Loucy (cell line): Measurements from ENCODE around the gene ROBO1.

Experiments used
- EZH2phosphoT487 ChIP-seq: fragments of 200-600 bp; IDR thresholded peaks from 2 replicates; pipeline ENCODE4 v1.6.1; 2018; ENCODE audit warnings: antibody characterized with exemption, mild to moderate bottlenecking, moderate library complexity, borderline replicate concordance
- TF ChIP-seq, protein P1 (sequence below): fragments of 200-600 bp; sonication (generic); conservative IDR thresholded peaks from 2 replicates; pipeline ENCODE4 v1.5.1; 2014; ENCODE audit warnings: mild to moderate bottlenecking, antibody characterized with exemption, low read length

DNA sequence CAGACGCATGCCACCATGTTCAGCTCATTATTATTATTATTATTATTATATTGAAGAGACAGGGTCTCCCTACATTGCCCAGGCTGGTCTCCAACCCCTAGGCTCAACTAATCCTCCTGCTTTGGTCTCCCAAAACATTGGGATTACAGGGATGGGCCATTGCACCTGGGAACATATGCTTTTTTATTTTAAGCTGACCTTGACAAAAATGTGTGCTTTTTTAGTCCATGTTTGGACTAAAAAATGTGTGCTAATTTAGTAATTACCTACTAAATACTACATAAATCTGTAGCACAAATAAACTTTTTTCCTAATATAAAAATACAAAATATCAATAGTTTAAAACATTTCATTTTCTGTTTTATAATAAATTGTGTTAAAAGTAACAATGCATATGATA is 693.2 kb downstream of the ROBO1 start:
- TF ChIP-seq, protein P1, sequence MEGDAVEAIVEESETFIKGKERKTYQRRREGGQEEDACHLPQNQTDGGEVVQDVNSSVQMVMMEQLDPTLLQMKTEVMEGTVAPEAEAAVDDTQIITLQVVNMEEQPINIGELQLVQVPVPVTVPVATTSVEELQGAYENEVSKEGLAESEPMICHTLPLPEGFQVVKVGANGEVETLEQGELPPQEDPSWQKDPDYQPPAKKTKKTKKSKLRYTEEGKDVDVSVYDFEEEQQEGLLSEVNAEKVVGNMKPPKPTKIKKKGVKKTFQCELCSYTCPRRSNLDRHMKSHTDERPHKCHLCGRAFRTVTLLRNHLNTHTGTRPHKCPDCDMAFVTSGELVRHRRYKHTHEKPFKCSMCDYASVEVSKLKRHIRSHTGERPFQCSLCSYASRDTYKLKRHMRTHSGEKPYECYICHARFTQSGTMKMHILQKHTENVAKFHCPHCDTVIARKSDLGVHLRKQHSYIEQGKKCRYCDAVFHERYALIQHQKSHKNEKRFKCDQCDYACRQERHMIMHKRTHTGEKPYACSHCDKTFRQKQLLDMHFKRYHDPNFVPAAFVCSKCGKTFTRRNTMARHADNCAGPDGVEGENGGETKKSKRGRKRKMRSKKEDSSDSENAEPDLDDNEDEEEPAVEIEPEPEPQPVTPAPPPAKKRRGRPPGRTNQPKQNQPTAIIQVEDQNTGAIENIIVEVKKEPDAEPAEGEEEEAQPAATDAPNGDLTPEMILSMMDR, result no peak
- no peak for TF ChIP-seq EZH2phosphoT487
